SK-N-SH (cell line): ENCODE measurements around the gene MYPN. TPM values are rescaled to one million over a fixed set of nuclear protein-coding genes. Genes with fewer than 3 reads are reported as not detected.

ENCODE experiments used
- CTCF ChIA-PET: fragments of 300-600, 350-600 bp; formaldehyde crosslinking; extraction: SDS; loops from one replicate; lab custom pipeline; 2021; lab: Yijun Ruan, JAX
- POLR2A ChIA-PET: fragments of 350-600 bp; sonication (Branson Sonifier 250); formaldehyde crosslinking; extraction: SDS; loops from one replicate; lab custom pipeline; 2020; ENCODE audit warnings: antibody characterized with exemption, inconsistent platforms; lab: Yijun Ruan, JAX
- DNase-seq: peaks from one replicate; pipeline ENCODE4 v3.0.0; 2012
- H2AFZ ChIP-seq: fragments of 200-600 bp; sonication (generic); 2 replicates; pipeline ENCODE4 v1.8.1; 2016; ENCODE audit warnings: antibody characterized with exemption, mild to moderate bottlenecking, low read depth
- H3F3A ChIP-seq: fragments of 200-600 bp; sonication (generic); replicated peaks from 2 replicates; pipeline ENCODE3; 2016; ENCODE audit warnings: antibody characterized with exemption, mild to moderate bottlenecking; ENCODE audit not compliant: insufficient read depth
- H3K27ac ChIP-seq, 2 experiments: fragments of 200-500 bp in 1 of 2; fragments of 200-600 bp in 1 of 2; sonication (Bioruptor generic) in 1 of 2; sonication (generic), shearing (Covaris generic) in 1 of 2; 2 replicates each; pipeline versions ENCODE4 v1.5.1 to v1.6.1; 2014 to 2016; ENCODE audit warnings: low read depth in 2 of 2, inconsistent platforms in 1 of 2, low read length in 1 of 2, mild to moderate bottlenecking in 1 of 2, mixed read lengths in 1 of 2
- H3K27me3 ChIP-seq: fragments of 200-600 bp; sonication (generic), shearing (Covaris generic); 2 replicates; pipeline ENCODE4 v1.6.1; 2016; ENCODE audit warnings: mixed run types; ENCODE audit not compliant: insufficient read depth
- H3K36me3 ChIP-seq, 2 experiments: fragments of 200-500 bp in 1 of 2; fragments of 200-600 bp in 1 of 2; sonication (Bioruptor generic) in 1 of 2; sonication (generic) in 1 of 2; replicated peaks in 1 of 2; 2 replicates each; pipeline versions ENCODE3 to v1.5.1; 2014 to 2016; ENCODE audit warnings: low read length in 1 of 2, mild to moderate bottlenecking in 1 of 2; ENCODE audit not compliant: insufficient read depth in 2 of 2, control insufficient read depth in 1 of 2
- H3K4me1 ChIP-seq, 2 experiments: fragments of 200-500 bp in 1 of 2; fragments of 200-600 bp in 1 of 2; sonication (Bioruptor generic) in 1 of 2; sonication (generic), shearing (Covaris generic) in 1 of 2; 2 replicates each; pipeline versions ENCODE4 v1.5.1 to v1.6.1; 2014 to 2016; ENCODE audit warnings: low read depth in 1 of 2, low read length in 1 of 2, mixed run types in 1 of 2; ENCODE audit not compliant: insufficient read depth in 2 of 2, control insufficient read depth in 1 of 2
- H3K4me2 ChIP-seq: fragments of 200-600 bp; sonication (generic), shearing (Covaris generic); 2 replicates; pipeline ENCODE4 v1.6.1; 2017; ENCODE audit warnings: mixed run types
- H3K4me3 ChIP-seq, 2 experiments: fragments of 200-500 bp in 1 of 2; fragments of 200-600 bp in 1 of 2; sonication (Bioruptor generic) in 1 of 2; sonication (generic), shearing (Covaris generic) in 1 of 2; 2 replicates each; pipeline versions ENCODE4 v1.5.1 to v1.8.1; 2014 to 2016; ENCODE audit warnings: low read depth in 2 of 2, inconsistent platforms in 1 of 2, low read length in 1 of 2, mild to moderate bottlenecking in 1 of 2, mixed read lengths in 1 of 2, moderate library complexity in 1 of 2
- H3K79me2 ChIP-seq: fragments of 200-600 bp; sonication (generic); 2 replicates; pipeline ENCODE4 v1.8.1; 2017; ENCODE audit warnings: mild to moderate bottlenecking; ENCODE audit not compliant: insufficient read depth
- H3K9ac ChIP-seq: fragments of 200-600 bp; sonication (generic); 2 replicates; pipeline ENCODE4 v1.6.1; 2017; ENCODE audit warnings: mixed run types
- H3K9me2 ChIP-seq: fragments of 200-600 bp; sonication (generic); 2 replicates; pipeline ENCODE4 v1.6.1; 2017; ENCODE audit warnings: mixed run types
- H3K9me3 ChIP-seq: fragments of 200-600 bp; sonication (generic); 2 replicates; pipeline ENCODE4 v1.6.1; 2017; ENCODE audit warnings: mixed run types, mild to moderate bottlenecking, moderate library complexity
- H4K20me1 ChIP-seq: fragments of 200-600 bp; sonication (generic); 2 replicates; pipeline ENCODE4 v1.6.1; 2017; ENCODE audit warnings: mild to moderate bottlenecking, mixed run types; ENCODE audit not compliant: insufficient read depth
- CHD2 ChIP-seq: fragments of 150-350 bp; IDR thresholded peaks from 2 replicates; pipeline ENCODE4 v1.6.1; 2018; ENCODE audit warnings: low read length; ENCODE audit not compliant: partially characterized antibody
- EP300 ChIP-seq, 2 experiments: IDR thresholded peaks; 2 replicates each; pipeline versions ENCODE4 v1.4.0 to v1.6.1; 2012; ENCODE audit warnings: borderline replicate concordance in 1 of 2, low read depth in 1 of 2, low read length in 1 of 2
- FOSL2 ChIP-seq: IDR thresholded peaks from 2 replicates; pipeline ENCODE4 v1.4.0; 2012; ENCODE audit warnings: low read depth, mild to moderate bottlenecking, moderate library complexity, borderline replicate concordance
- FOXJ3 ChIP-seq: sonication (generic); formaldehyde crosslinking; IDR thresholded peaks from 2 replicates; pipeline ENCODE4 v1.5.1; 2020; ENCODE audit warnings: mild to moderate bottlenecking, missing genetic modification reagents
- GABPA ChIP-seq: IDR thresholded peaks from 2 replicates; pipeline ENCODE4 v1.4.0; 2012; ENCODE audit warnings: low read depth, mild to moderate bottlenecking
- IRF3 ChIP-seq: fragments of 150-350 bp; IDR thresholded peaks from 2 replicates; pipeline ENCODE4 v1.6.1; 2016; ENCODE audit warnings: mild to moderate bottlenecking, low read depth, low read length
- MAX ChIP-seq: IDR thresholded peaks from 2 replicates; pipeline ENCODE4 v1.4.0; 2012; ENCODE audit warnings: low read depth
- MXI1 ChIP-seq: IDR thresholded peaks from 2 replicates; pipeline ENCODE4 v1.6.1; 2012; ENCODE audit warnings: mild to moderate bottlenecking, low read depth, low read length, improper control_type of control experiment
- NFIC ChIP-seq: IDR thresholded peaks from 2 replicates; pipeline ENCODE4 v1.4.0; 2012; ENCODE audit warnings: borderline replicate concordance
- PBX3 ChIP-seq: IDR thresholded peaks from 2 replicates; pipeline ENCODE4; 2012
- RAD21 ChIP-seq: IDR thresholded peaks from 2 replicates; pipeline ENCODE4 v1.6.1; 2012; ENCODE audit warnings: mild to moderate bottlenecking, low read length
- SMC3 ChIP-seq: IDR thresholded peaks from 2 replicates; pipeline ENCODE4 v1.6.1; 2012; ENCODE audit warnings: low read depth, low read length, improper control_type of control experiment
- USF1 ChIP-seq: IDR thresholded peaks from 2 replicates; pipeline ENCODE4 v1.4.0; 2012; ENCODE audit warnings: low read depth, borderline replicate concordance
- YY1 ChIP-seq: IDR thresholded peaks from 2 replicates; pipeline ENCODE4 v1.4.0; 2012; ENCODE audit warnings: low read depth, mild to moderate bottlenecking
- WGBS: methylation state at CpG from one replicate; pipeline ENCODE4 v1.1.6; 2017; ENCODE audit warnings: low lambda C conversion rate; 5-methylcytosine and 5-hydroxymethylcytosine counted together
- polyA plus RNA-seq, 3 experiments: library from polyadenylated mRNA; depleted of rRNA; stranded (reverse); fragments of >200 nt; gene quantifications; 2 replicates each; pipeline ENCODE4 v1.2.3, GENCODE V29; 2012

MYPN gene
- polyA plus RNA-seq, 1 of the 3 experiments (the other 2 are of a cell fraction), result 0.43 TPM

DNA sequence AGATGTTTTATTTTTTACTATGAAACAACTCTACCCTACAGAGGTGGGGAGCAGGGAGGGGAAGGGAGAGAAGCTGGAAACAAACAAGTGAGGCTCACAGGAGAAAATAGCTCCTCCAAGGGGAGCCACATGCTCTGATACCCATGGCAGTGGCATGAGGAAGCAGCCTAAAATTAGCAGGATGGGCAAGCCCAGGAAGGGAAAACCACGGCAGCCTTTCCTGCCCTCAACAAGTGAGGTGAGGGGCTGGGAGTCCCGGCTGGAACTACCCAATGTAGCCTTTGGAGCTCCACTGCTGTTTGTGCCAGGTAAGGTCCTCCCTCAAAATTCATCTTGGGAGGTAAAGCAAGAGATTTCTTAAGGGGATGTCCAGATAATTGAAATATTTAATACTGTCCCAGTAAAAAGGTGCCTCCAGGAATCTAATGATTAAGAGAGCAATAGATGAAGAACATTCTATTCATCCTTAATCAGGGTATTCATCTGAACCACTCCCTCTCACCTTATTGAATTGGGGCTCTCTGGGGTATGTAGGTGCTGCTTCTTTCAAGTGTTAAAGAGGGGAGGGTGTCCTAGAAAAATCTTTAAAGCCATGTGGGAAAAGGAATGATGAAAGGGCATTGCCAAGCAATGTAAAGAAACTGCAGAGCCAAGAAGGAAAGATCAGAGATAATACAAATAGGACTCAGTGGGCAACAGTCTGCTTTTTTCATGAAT is 21.4 kb upstream of the MYPN start:
- POLR2A ChIA-PET, result no interaction called here
- no peaks in the 10 kb centered on the region for H3K9me3 ChIP-seq
- WGBS, result 35% methylated on average over 2 of the region's 2 CpGs
- no peaks in the 10 kb centered on the region for H4K20me1 ChIP-seq
- H3K4me3 ChIP-seq, result no peak overlapping the region
- CTCF ChIA-PET, result interaction anchor here (1.9 to 2.2 kb wide), 2 partner anchors 66 to 68 kb away, joined by 6 to 9 read pairs; no protein-coding TSS in a partner anchor
- H3K9ac ChIP-seq, result no peak overlapping the region
- TF ChIP-seq PBX3 (no peak), EP300 (IDR thresholded peaks at IDR 0.05; ENCODE audit: borderline replicate concordance in 1 of 2, low read depth in 1 of 2, low read length in 1 of 2) (no peak)
- H3K4me1 ChIP-seq, result peaks cover 0 to 43% of the 10 kb centered on the region in 2 experiments; a peak in 2 of 4 replicates
- no peaks in the 10 kb centered on the region for H3K36me3 ChIP-seq
- no peak for DNase-seq
- peaks cover under 1% of the 10 kb centered on the region; the same call in 1 of the 2 replicates for H3K79me2 ChIP-seq
- 0 out of 2 replicates have a peak overlapping the region, but pooled peaks have one; percentile 4 for H2AFZ ChIP-seq
- H3K9me2 ChIP-seq, result no peaks in the 10 kb centered on the region
- H3F3A ChIP-seq, result peaks cover 14% of the 10 kb centered on the region
- peak overlapping the region in 1 of 2 experiments; percentile 16; a peak in 1 of 4 replicates for H3K27ac ChIP-seq
- no peak overlapping the region; the same call in 1 of the 2 replicates for H3K4me2 ChIP-seq
- no peaks in the 10 kb centered on the region for H3K27me3 ChIP-seq

DNA sequence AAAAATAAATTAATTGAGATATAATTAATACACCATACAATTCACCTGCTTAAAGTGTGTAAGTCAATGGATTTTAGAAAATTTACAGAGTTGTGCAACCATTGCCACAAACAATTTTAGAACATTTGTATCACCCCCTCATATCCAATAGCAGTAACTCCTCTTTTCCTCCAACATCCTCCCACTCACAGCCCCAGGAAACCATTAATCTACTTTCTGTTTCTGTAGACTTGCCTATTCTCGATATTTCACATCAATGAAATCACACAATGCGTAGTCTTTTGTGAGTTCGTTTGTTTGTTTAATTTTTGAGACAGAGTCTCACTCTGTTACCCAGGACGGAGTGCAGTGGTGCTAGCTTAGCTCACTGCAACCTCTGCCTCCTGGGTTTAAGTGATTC is 20.5 kb upstream of the MYPN start:
- CTCF ChIA-PET, result no interaction called here
- WGBS, result 75% methylated on average over 4 of the region's 4 CpGs

More for the DNA sequence above, 20.5 kb upstream of the MYPN start:
- no peaks in the 10 kb centered on the region for H3K9me2 ChIP-seq
- POLR2A ChIA-PET, result no interaction called here
- no peaks in the 10 kb centered on the region for H3K9me3 ChIP-seq
- DNase-seq, result no peak
- peaks cover 7% of the 10 kb centered on the region for H3F3A ChIP-seq
- H3K9ac ChIP-seq, result no peak overlapping the region
- H3K4me1 ChIP-seq, result peaks cover 0 to 37% of the 10 kb centered on the region in 2 experiments; a peak in 3 of 4 replicates
- no peaks in the 10 kb centered on the region for H3K36me3 ChIP-seq
- H4K20me1 ChIP-seq, result no peaks in the 10 kb centered on the region
- H3K27ac ChIP-seq, result no peak overlapping the region
- peak overlapping the region; percentile 35; the same call in 1 of the 2 replicates for H2AFZ ChIP-seq
- H3K79me2 ChIP-seq, result peaks cover 5% of the 10 kb centered on the region; the same call in 1 of the 2 replicates
- H3K27me3 ChIP-seq, result no peaks in the 10 kb centered on the region
- H3K4me2 ChIP-seq, result no peak overlapping the region
- TF ChIP-seq NFIC, result no peak
- no peak for TF ChIP-seq RAD21
- TF ChIP-seq SMC3, result no peak
- no peak for TF ChIP-seq FOSL2
- no peak for TF ChIP-seq IRF3
- no peak for TF ChIP-seq YY1
- no peak for TF ChIP-seq GABPA
- no peak for TF ChIP-seq FOXJ3 (CRISPR knock-in tag)
- TF ChIP-seq MAX, result no peak
- TF ChIP-seq MXI1, result no peak
- no peak for TF ChIP-seq CHD2
- TF ChIP-seq USF1, result no peak
- no peak overlapping the region for H3K4me3 ChIP-seq
